ENCODE results near the gene CASQ1. TPM values are rescaled to one million over a fixed set of nuclear protein-coding genes. Genes with fewer than 3 reads are reported as not detected.
A peak's percentile ranks its signal among the peaks of the same experiment; 100 is the strongest.

The CASQ1 gene
- total and polyA plus RNA-seq, 4 donors: 1.6 to 15.2 (median 3.9) TPM

DNA sequence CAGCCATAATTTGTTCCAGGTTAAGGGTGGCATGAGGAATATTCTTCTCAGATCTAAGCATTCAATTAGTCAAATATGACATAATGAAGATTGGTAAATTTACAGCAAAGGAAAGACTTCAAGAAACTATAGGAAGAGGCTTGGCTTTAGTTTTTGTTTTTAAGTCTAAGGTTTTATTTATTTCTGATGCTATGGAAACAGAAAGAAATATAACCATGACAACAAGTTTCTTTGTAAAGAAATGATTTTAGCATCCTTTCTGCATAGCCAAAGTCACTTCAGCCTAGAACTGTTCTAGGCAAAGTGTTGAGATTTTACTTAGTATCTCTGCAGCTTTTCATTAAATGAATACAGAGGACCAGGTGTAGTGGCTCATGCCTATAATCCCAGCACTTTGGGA, 42.5 kb downstream of the CASQ1 start:
- DNase-seq: no peak
- Histone ChIP-seq H3K36me3 (ENCODE audit: control insufficient read depth in 1 of 2, insufficient read depth in 2 of 2, low read length in 1 of 2) (peaks cover 0 to 1% of the 10 kb centered on the region in 2 donors), H3K4me3 (ENCODE audit: low read length in 2 of 2) (no peak overlapping the region), H3K27ac (ENCODE audit: low read depth in 1 of 2, low read length in 2 of 2) (no peak overlapping the region), H3K27me3 (ENCODE audit: control insufficient read depth in 1 of 2, insufficient read depth in 2 of 2, low read length in 1 of 2) (no peaks in the 10 kb centered on the region), H3K4me1 (ENCODE audit: control insufficient read depth in 1 of 2, insufficient read depth in 2 of 2, low read length in 2 of 2) (no peaks in the 10 kb centered on the region), H3K9me3 (ENCODE audit: control insufficient read depth, low read length) (no peaks in the 10 kb centered on the region)
- no peak for ATAC-seq (ENCODE audit: low FRiP score)
- intact Hi-C loops (cut with DNase I): no loop called here

DNA sequence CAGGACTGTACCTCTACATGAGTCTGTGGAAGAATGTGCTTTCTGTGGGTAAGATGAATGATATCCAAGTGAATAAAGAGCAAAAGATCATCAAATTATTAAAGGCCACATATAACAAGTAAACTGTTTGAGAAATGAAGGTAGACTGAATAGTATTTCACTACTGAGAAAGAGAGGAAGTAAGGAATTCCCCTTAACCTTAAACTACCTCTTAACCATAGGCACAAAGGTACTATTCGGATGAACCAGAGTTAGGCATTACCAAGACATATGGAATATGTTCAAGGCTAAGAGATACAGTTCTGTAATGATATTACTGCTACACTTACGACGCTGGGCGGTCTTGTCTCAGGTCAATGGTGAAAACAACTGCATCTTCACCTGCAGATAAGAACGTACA, 46.4 kb downstream of the CASQ1 start:
- intact Hi-C loops (cut with DNase I): no loop called here
- Histone ChIP-seq H3K36me3 (ENCODE audit: control insufficient read depth in 1 of 2, insufficient read depth in 2 of 2, low read length in 1 of 2) (peaks cover 3 to 9% of the 10 kb centered on the region in 2 donors), H3K4me3 (ENCODE audit: low read length in 2 of 2) (no peak overlapping the region)

DNA sequence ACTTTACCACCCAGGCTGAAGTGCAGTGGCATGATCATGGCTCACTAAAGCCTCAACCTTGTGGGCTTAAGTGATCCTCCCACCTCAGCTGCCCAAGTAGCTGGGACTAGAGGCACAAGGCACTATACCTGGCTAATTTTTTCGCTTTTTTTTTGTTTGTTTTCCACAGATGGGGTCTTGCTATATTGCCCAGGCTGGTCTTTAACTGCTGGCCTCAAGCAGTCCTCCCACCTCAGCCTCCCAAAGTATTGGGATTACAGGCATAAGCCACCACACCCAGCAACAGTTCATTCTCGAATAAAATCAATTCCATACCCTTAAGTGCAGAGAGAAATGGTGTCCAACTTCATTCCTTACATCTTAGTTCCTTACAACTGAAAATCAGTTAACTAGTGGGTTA, 47.2 kb downstream of the CASQ1 start:
- H3K36me3 ChIP-seq (ENCODE audit: control insufficient read depth in 1 of 2, insufficient read depth in 2 of 2, low read length in 1 of 2): peaks cover 3 to 9% of the 10 kb centered on the region in 2 donors
- ATAC-seq (ENCODE audit: low FRiP score): no peak
- 94 to 96% methylated on average over 2 of the region's 2 CpGs for WGBS, 2 donors

More for the DNA sequence above, 46.4 kb downstream of the CASQ1 start:
- no peak overlapping the region for H3K27ac ChIP-seq (ENCODE audit: low read depth in 1 of 2, low read length in 2 of 2)
- H3K9me3 ChIP-seq (ENCODE audit: control insufficient read depth, low read length): no peaks in the 10 kb centered on the region
- DNase-seq (no peak), ATAC-seq (ENCODE audit: low FRiP score) (no peak)
- H3K4me1 ChIP-seq (ENCODE audit: control insufficient read depth in 1 of 2, insufficient read depth in 2 of 2, low read length in 2 of 2): no peaks in the 10 kb centered on the region
- no peaks in the 10 kb centered on the region for H3K27me3 ChIP-seq (ENCODE audit: control insufficient read depth in 1 of 2, insufficient read depth in 2 of 2, low read length in 1 of 2)
- 85 to 86% methylated on average over 5 of the region's 5 CpGs for WGBS, 2 donors

DNA sequence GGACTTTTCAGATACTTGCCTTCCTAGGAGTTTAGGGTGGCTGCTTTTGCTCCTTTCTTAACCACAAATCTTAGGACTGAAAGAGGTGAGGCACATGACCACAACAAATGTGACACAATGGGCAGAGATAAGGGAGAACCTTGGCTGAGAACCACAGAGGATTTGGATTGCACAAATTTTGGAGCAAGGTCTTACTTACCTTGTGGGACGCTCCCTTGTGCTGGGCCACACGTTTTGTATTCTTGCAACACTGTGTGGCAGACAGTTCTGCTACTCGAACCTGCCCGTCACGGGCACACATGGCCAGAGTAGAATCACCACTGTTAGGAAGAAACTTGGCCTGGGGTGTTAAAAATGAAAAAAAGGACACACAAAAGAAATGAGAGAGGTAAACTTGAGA, 48.0 kb downstream of the CASQ1 start:
- DNase-seq (no peak), ATAC-seq (ENCODE audit: low FRiP score) (no peak)
- Histone ChIP-seq H3K9me3 (ENCODE audit: control insufficient read depth, low read length) (no peaks in the 10 kb centered on the region), H3K4me3 (ENCODE audit: low read length in 2 of 2) (no peak overlapping the region), H3K27ac (ENCODE audit: low read depth in 1 of 2, low read length in 2 of 2) (no peak overlapping the region), H3K27me3 (ENCODE audit: control insufficient read depth in 1 of 2, insufficient read depth in 2 of 2, low read length in 1 of 2) (no peaks in the 10 kb centered on the region), H3K36me3 (ENCODE audit: control insufficient read depth in 1 of 2, insufficient read depth in 2 of 2, low read length in 1 of 2) (peaks cover 3 to 9% of the 10 kb centered on the region in 2 donors), H3K4me1 (ENCODE audit: control insufficient read depth in 1 of 2, insufficient read depth in 2 of 2, low read length in 2 of 2) (no peaks in the 10 kb centered on the region)
- WGBS, 2 donors: 84 to 88% methylated on average over 5 of the region's 5 CpGs
- intact Hi-C loops (cut with DNase I): no loop called here

More for the DNA sequence above, 47.2 kb downstream of the CASQ1 start:
- H3K9me3 ChIP-seq (ENCODE audit: control insufficient read depth, low read length): no peaks in the 10 kb centered on the region
- H3K4me1 ChIP-seq (ENCODE audit: control insufficient read depth in 1 of 2, insufficient read depth in 2 of 2, low read length in 2 of 2): no peaks in the 10 kb centered on the region
- H3K27me3 ChIP-seq (ENCODE audit: control insufficient read depth in 1 of 2, insufficient read depth in 2 of 2, low read length in 1 of 2): no peaks in the 10 kb centered on the region
- H3K27ac ChIP-seq (ENCODE audit: low read depth in 1 of 2, low read length in 2 of 2): no peak overlapping the region
- H3K4me3 ChIP-seq (ENCODE audit: low read length in 2 of 2): no peak overlapping the region
- intact Hi-C loops (cut with DNase I): no loop called here
- no peak for DNase-seq

- Histone ChIP-seq H3K4me3 (ENCODE audit: low read length in 2 of 2) (no peak overlapping the region), H3K27me3 (ENCODE audit: control insufficient read depth in 1 of 2, insufficient read depth in 2 of 2, low read length in 1 of 2) (no peaks in the 10 kb centered on the region), H3K4me1 (ENCODE audit: control insufficient read depth in 1 of 2, insufficient read depth in 2 of 2, low read length in 2 of 2) (no peaks in the 10 kb centered on the region), H3K36me3 (ENCODE audit: control insufficient read depth in 1 of 2, insufficient read depth in 2 of 2, low read length in 1 of 2) (peaks cover 3 to 9% of the 10 kb centered on the region in 2 donors), H3K27ac (ENCODE audit: low read depth in 1 of 2, low read length in 2 of 2) (no peak overlapping the region), H3K9me3 (ENCODE audit: control insufficient read depth, low read length) (no peaks in the 10 kb centered on the region)
- DNase-seq (no peak), ATAC-seq (ENCODE audit: low FRiP score) (no peak)
- intact Hi-C loops (cut with DNase I): no loop called here
- 94 to 95% methylated on average over 24 of the region's 24 CpGs for WGBS, 2 donors
Measured at GRCh38 chr1:160239582-160240299, 49.4 kb downstream of the CASQ1 start.

GRCh38 chr1:160243767-160244166, 53.4 kb downstream of the CASQ1 start:
- no peaks in the 10 kb centered on the region for H3K27me3 ChIP-seq (ENCODE audit: control insufficient read depth in 1 of 2, insufficient read depth in 2 of 2, low read length in 1 of 2)
- no peaks in the 10 kb centered on the region for H3K9me3 ChIP-seq (ENCODE audit: control insufficient read depth, low read length)
- ATAC-seq (ENCODE audit: low FRiP score): no peak
- peak overlapping the region in 1 of 2 donors; percentile 42 for H3K27ac ChIP-seq (ENCODE audit: low read depth in 1 of 2, low read length in 2 of 2)
- H3K36me3 ChIP-seq (ENCODE audit: control insufficient read depth in 1 of 2, insufficient read depth in 2 of 2, low read length in 1 of 2): peaks cover under 1 to 2% of the 10 kb centered on the region in 2 donors
- no peak overlapping the region for H3K4me3 ChIP-seq (ENCODE audit: low read length in 2 of 2)
- no peak for DNase-seq
- peaks cover 0 to 3% of the 10 kb centered on the region in 2 donors for H3K4me1 ChIP-seq (ENCODE audit: control insufficient read depth in 1 of 2, insufficient read depth in 2 of 2, low read length in 2 of 2)
- intact Hi-C loops (cut with DNase I): no loop called here

- 6 to 13% methylated on average over 1 of the region's 1 CpG for WGBS, 2 donors
- H3K27ac ChIP-seq (ENCODE audit: low read depth in 1 of 2, low read length in 2 of 2): no peak overlapping the region
Measured at GRCh38 chr1:160244209-160244608, 53.8 kb downstream of the CASQ1 start.

GRCh38 chr1:160245434-160245833, 55.1 kb downstream of the CASQ1 start:
- H3K4me3 ChIP-seq (ENCODE audit: low read length in 2 of 2): no peak overlapping the region
- DNase-seq (no peak), ATAC-seq (ENCODE audit: low FRiP score) (no peak)
- intact Hi-C loops (cut with DNase I): loop anchor here in 1 of 2 donors (5.0 kb wide), 1 partner anchor 33 kb away; no protein-coding TSS in a partner anchor
- H3K4me1 ChIP-seq (ENCODE audit: control insufficient read depth in 1 of 2, insufficient read depth in 2 of 2, low read length in 2 of 2): peaks cover 0 to 3% of the 10 kb centered on the region in 2 donors
- no peaks in the 10 kb centered on the region for H3K27me3 ChIP-seq (ENCODE audit: control insufficient read depth in 1 of 2, insufficient read depth in 2 of 2, low read length in 1 of 2)
- H3K27ac ChIP-seq (ENCODE audit: low read depth in 1 of 2, low read length in 2 of 2): no peak overlapping the region
- WGBS, 2 donors: 52 to 61% methylated on average over 1 of the region's 1 CpG
- no peaks in the 10 kb centered on the region for H3K36me3 ChIP-seq (ENCODE audit: control insufficient read depth in 1 of 2, insufficient read depth in 2 of 2, low read length in 1 of 2)
- H3K9me3 ChIP-seq (ENCODE audit: control insufficient read depth, low read length): no peaks in the 10 kb centered on the region

More at GRCh38 chr1:160244209-160244608, 53.8 kb downstream of the CASQ1 start:
- intact Hi-C loops (cut with DNase I): no loop called here
- Histone ChIP-seq H3K27me3 (ENCODE audit: control insufficient read depth in 1 of 2, insufficient read depth in 2 of 2, low read length in 1 of 2) (no peaks in the 10 kb centered on the region), H3K36me3 (ENCODE audit: control insufficient read depth in 1 of 2, insufficient read depth in 2 of 2, low read length in 1 of 2) (peaks cover 0 to 2% of the 10 kb centered on the region in 2 donors), H3K4me3 (ENCODE audit: low read length in 2 of 2) (no peak overlapping the region), H3K9me3 (ENCODE audit: control insufficient read depth, low read length) (no peaks in the 10 kb centered on the region), H3K4me1 (ENCODE audit: control insufficient read depth in 1 of 2, insufficient read depth in 2 of 2, low read length in 2 of 2) (peaks cover 0 to 3% of the 10 kb centered on the region in 2 donors)
- ATAC-seq (ENCODE audit: low FRiP score) (no peak), DNase-seq (no peak)

DNA sequence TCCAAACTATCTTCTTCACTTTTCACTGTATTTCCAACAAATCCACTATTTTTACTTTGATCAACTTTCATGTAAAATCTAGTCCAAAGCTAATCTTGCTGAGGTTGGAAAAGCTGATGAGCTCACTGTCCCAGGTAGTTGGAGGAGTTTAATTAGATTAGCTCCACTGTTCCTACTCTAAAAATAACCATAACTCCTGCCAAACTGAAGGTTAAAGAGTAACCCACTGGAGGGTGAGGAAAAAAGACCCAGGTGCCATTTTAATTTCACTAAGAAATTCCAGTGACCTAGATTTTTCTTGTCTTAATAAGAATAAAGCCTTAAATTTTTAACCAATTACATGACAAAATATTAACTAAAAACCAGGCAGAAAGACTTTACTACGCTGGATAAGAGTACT, 56.7 kb downstream of the CASQ1 start:
- H3K36me3 ChIP-seq (ENCODE audit: control insufficient read depth in 1 of 2, insufficient read depth in 2 of 2, low read length in 1 of 2): no peaks in the 10 kb centered on the region
- no peak overlapping the region for H3K4me3 ChIP-seq (ENCODE audit: low read length in 2 of 2)
- WGBS, 2 donors: 97% methylated on average over 1 of the region's 1 CpG
- ATAC-seq (ENCODE audit: low FRiP score): no peak
- DNase-seq: no peak
- no peaks in the 10 kb centered on the region for H3K9me3 ChIP-seq (ENCODE audit: control insufficient read depth, low read length)
- no peak overlapping the region for H3K27ac ChIP-seq (ENCODE audit: low read depth in 1 of 2, low read length in 2 of 2)
- no peaks in the 10 kb centered on the region for H3K27me3 ChIP-seq (ENCODE audit: control insufficient read depth in 1 of 2, insufficient read depth in 2 of 2, low read length in 1 of 2)
- intact Hi-C loops (cut with DNase I): loop anchor here in 1 of 2 donors (5.0 kb wide), 1 partner anchor 35 kb away; no protein-coding TSS in a partner anchor
- H3K4me1 ChIP-seq (ENCODE audit: control insufficient read depth in 1 of 2, insufficient read depth in 2 of 2, low read length in 2 of 2): peaks cover 0 to 3% of the 10 kb centered on the region in 2 donors
